H1 (cell line): ENCODE data around the gene PTPRD. TPM values are rescaled to one million over a fixed set of nuclear protein-coding genes. Genes with fewer than 3 reads are reported as not detected.

Source experiments
- CTCF ChIA-PET: fragments of 300-600 bp; sonication (Branson Sonifier 250); formaldehyde crosslinking; loops from one replicate; lab custom pipeline; 2021; ENCODE audit not compliant: partially characterized antibody; lab: Charles Lee
- POLR2A ChIA-PET: fragments of 300-600 bp; sonication (Branson Sonifier 250); formaldehyde crosslinking; loops from one replicate; lab custom pipeline; 2021; ENCODE audit warnings: inconsistent platforms; ENCODE audit not compliant: partially characterized antibody; lab: Charles Lee
- DNase-seq, 2 experiments: peaks; one replicate each; pipeline versions ENCODE4 v3.0.0 to v3.0.0-alpha.2; 2010 to 2022; ENCODE audit warnings: low spot score in 2 of 2, low read depth in 1 of 2, mixed read lengths in 1 of 2
- FAIRE-seq: peaks from 2 replicates; lab custom pipeline; 2011; peaks lifted over from hg19 to GRCh38; lab: Jason Lieb, UNC
- H2AFZ ChIP-seq: 2 replicates; pipeline ENCODE4 v1.8.1; 2012; ENCODE audit warnings: low read length, inconsistent platforms
- H2AK5ac ChIP-seq: 2 replicates; pipeline ENCODE4 v1.6.1; 2013; ENCODE audit warnings: low read depth, low read length
- H2BK120ac ChIP-seq: replicated peaks from 2 replicates; pipeline ENCODE3; 2013; ENCODE audit warnings: low read depth, low read length, inconsistent platforms
- H2BK12ac ChIP-seq: 2 replicates; pipeline ENCODE4 v1.6.1; 2013; ENCODE audit warnings: low read depth, low read length
- H2BK15ac ChIP-seq: 2 replicates; pipeline ENCODE4 v1.6.1; 2013; ENCODE audit warnings: low read length
- H2BK20ac ChIP-seq: 2 replicates; pipeline ENCODE4 v1.6.1; 2013; ENCODE audit warnings: low read length
- H2BK5ac ChIP-seq: 2 replicates; pipeline ENCODE4 v1.6.1; 2013; ENCODE audit warnings: low read depth, low read length
- H3K14ac ChIP-seq: 2 replicates; pipeline ENCODE4 v1.6.1; 2013; ENCODE audit warnings: inconsistent platforms; ENCODE audit not compliant: insufficient read length
- H3K18ac ChIP-seq: 2 replicates; pipeline ENCODE4 v1.6.1; 2013; ENCODE audit warnings: low read length; ENCODE audit errors: extremely low read depth
- H3K23ac ChIP-seq: 2 replicates; pipeline ENCODE4 v1.6.1; 2013; ENCODE audit warnings: inconsistent platforms; ENCODE audit not compliant: insufficient read length
- H3K23me2 ChIP-seq: 2 replicates; pipeline ENCODE4 v1.6.1; 2013; ENCODE audit warnings: low read depth, low read length
- H3K27ac ChIP-seq: 2 replicates; pipeline ENCODE4 v1.6.1; 2011; ENCODE audit warnings: low read depth, low read length, inconsistent platforms
- H3K27me3 ChIP-seq, 4 experiments: replicated peaks in 1 of 4; 1 replicate in 1 of 4; 2 replicates in 3 of 4; pipeline versions ENCODE4 v1.6.1 to v1.8.1; 2011 to 2013; ENCODE audit warnings: low read length in 3 of 4, mild to moderate bottlenecking in 3 of 4, inconsistent platforms in 2 of 4, mixed read lengths in 2 of 4, moderate library complexity in 1 of 4; ENCODE audit not compliant: control insufficient read depth in 3 of 4, insufficient read depth in 3 of 4; ENCODE audit errors: extremely low read depth in 1 of 4
- H3K36me3 ChIP-seq, 4 experiments: 2 replicates each; pipeline versions ENCODE4 v1.6.1 to v1.8.1; 2011 to 2013; ENCODE audit warnings: mild to moderate bottlenecking in 4 of 4, low read length in 3 of 4, moderate library complexity in 2 of 4, control low read depth in 1 of 4, inconsistent platforms in 1 of 4; ENCODE audit not compliant: insufficient read depth in 4 of 4, control insufficient read depth in 2 of 4
- H3K4ac ChIP-seq: replicated peaks from 2 replicates; pipeline ENCODE3; 2013; ENCODE audit warnings: low read length, low read depth, mixed read lengths, inconsistent platforms; ENCODE audit not compliant: insufficient read length
- H3K4me1 ChIP-seq, 4 experiments: replicated peaks in 1 of 4; 1 replicate in 1 of 4; 2 replicates in 3 of 4; pipeline versions ENCODE4 v1.6.1 to v1.8.1; 2011 to 2013; ENCODE audit warnings: low read length in 3 of 4, inconsistent platforms in 2 of 4, mixed read lengths in 1 of 4; ENCODE audit not compliant: insufficient read depth in 4 of 4, control insufficient read depth in 3 of 4
- H3K4me2 ChIP-seq, 2 experiments: 2 replicates each; pipeline versions ENCODE4 v1.6.1 to v1.8.1; 2011 to 2013; ENCODE audit warnings: low read depth in 2 of 2, low read length in 2 of 2, control low read depth in 1 of 2, inconsistent platforms in 1 of 2, mild to moderate bottlenecking in 1 of 2; ENCODE audit not compliant: insufficient read depth in 1 of 2
- H3K4me3 ChIP-seq, 4 experiments: fragments of 200-600, 300-600 bp in 1 of 4; sonication (generic), shearing (Covaris generic), sonication (Bioruptor Twin) in 1 of 4; 2 replicates each; pipeline versions ENCODE4 v1.5.1 to v1.8.1; 2011 to 2016; ENCODE audit warnings: low read length in 4 of 4, low read depth in 3 of 4, control low read depth in 2 of 4, inconsistent platforms in 2 of 4, mild to moderate bottlenecking in 2 of 4, mixed read lengths in 1 of 4, moderate library complexity in 1 of 4; ENCODE audit not compliant: insufficient read depth in 2 of 4; ENCODE audit errors: extremely low read depth in 1 of 4
- H3K56ac ChIP-seq: replicated peaks from 2 replicates; pipeline ENCODE3; 2013; ENCODE audit warnings: low read depth, mild to moderate bottlenecking, mixed read lengths, low read length, inconsistent platforms; ENCODE audit not compliant: insufficient read length
- H3K79me1 ChIP-seq: 2 replicates; pipeline ENCODE4 v1.6.1; 2013; ENCODE audit warnings: low read depth, low read length, control low read depth
- H3K79me2 ChIP-seq, 2 experiments: 2 replicates each; pipeline versions ENCODE4 v1.6.1 to v1.8.1; 2012 to 2013; ENCODE audit warnings: low read length in 2 of 2, mild to moderate bottlenecking in 2 of 2, inconsistent platforms in 1 of 2; ENCODE audit not compliant: insufficient read depth in 2 of 2, control insufficient read depth in 1 of 2
- H3K9ac ChIP-seq, 4 experiments: replicated peaks in 1 of 4; 1 replicate in 1 of 4; 2 replicates in 3 of 4; pipeline versions ENCODE4 v1.6.1 to v1.8.1; 2011 to 2013; ENCODE audit warnings: low read depth in 3 of 4, low read length in 3 of 4, control low read depth in 2 of 4, mild to moderate bottlenecking in 2 of 4, moderate library complexity in 2 of 4, inconsistent platforms in 1 of 4; ENCODE audit errors: extremely low read depth in 1 of 4
- H3K9me3 ChIP-seq, 2 experiments: 2 replicates each; pipeline versions ENCODE4 v1.6.1 to v1.8.1; 2012 to 2013; ENCODE audit warnings: mild to moderate bottlenecking in 2 of 2, moderate library complexity in 2 of 2, control low read depth in 1 of 2, inconsistent platforms in 1 of 2, low read depth in 1 of 2, low read length in 1 of 2, mixed read lengths in 1 of 2; ENCODE audit not compliant: insufficient read depth in 2 of 2
- H4K20me1 ChIP-seq, 2 experiments: replicated peaks in 1 of 2; 2 replicates each; pipeline versions ENCODE3 to v1.8.1; 2011 to 2013; ENCODE audit warnings: inconsistent platforms in 2 of 2, low read length in 2 of 2, mild to moderate bottlenecking in 1 of 2; ENCODE audit not compliant: insufficient read depth in 2 of 2, control insufficient read depth in 1 of 2
- H4K5ac ChIP-seq: 2 replicates; pipeline ENCODE4 v1.6.1; 2013; ENCODE audit warnings: low read length, low read depth, mixed read lengths, inconsistent platforms; ENCODE audit not compliant: insufficient read length
- H4K8ac ChIP-seq: 2 replicates; pipeline ENCODE4 v1.8.0; 2013; ENCODE audit warnings: mild to moderate bottlenecking, moderate library complexity, low read length, inconsistent platforms; ENCODE audit not compliant: insufficient read depth; ENCODE audit errors: extremely low read depth
- H4K91ac ChIP-seq: replicated peaks from 2 replicates; pipeline ENCODE3; 2013; ENCODE audit warnings: low read length, mixed read lengths, inconsistent platforms; ENCODE audit not compliant: insufficient read length
- CREB1 ChIP-seq: IDR thresholded peaks from 2 replicates; pipeline ENCODE4 v1.6.1; 2012; ENCODE audit warnings: inconsistent platforms
- KDM4A ChIP-seq: IDR thresholded peaks from one replicate; pipeline ENCODE4 v1.7.1; 2012; ENCODE audit warnings: low read depth, mild to moderate bottlenecking, moderate library complexity, low read length, inconsistent platforms; ENCODE audit not compliant: severe bottlenecking
- NANOG ChIP-seq: IDR thresholded peaks from 2 replicates; pipeline ENCODE4 v1.6.1; 2011; ENCODE audit warnings: low read length, low read depth, mild to moderate bottlenecking, inconsistent platforms; ENCODE audit not compliant: insufficient read depth, poor library complexity, severe bottlenecking
- POU5F1 ChIP-seq: IDR thresholded peaks from 2 replicates; pipeline ENCODE4 v1.6.1; 2011; ENCODE audit warnings: low read depth, mild to moderate bottlenecking, low read length, moderate library complexity
- RAD21 ChIP-seq, 2 experiments: IDR thresholded peaks in 1 of 2; conservative IDR thresholded peaks in 1 of 2; 2 replicates each; pipeline ENCODE4 v1.6.1; 2011; ENCODE audit warnings: low read depth in 2 of 2, low read length in 2 of 2, improper control_type of control experiment in 1 of 2, inconsistent platforms in 1 of 2, mild to moderate bottlenecking in 1 of 2, moderate library complexity in 1 of 2
- RXRA ChIP-seq: IDR thresholded peaks from 2 replicates; pipeline ENCODE4 v1.6.1; 2011; ENCODE audit warnings: low read depth, mild to moderate bottlenecking, low read length, moderate library complexity; ENCODE audit not compliant: insufficient read depth
- SP2 ChIP-seq: IDR thresholded peaks from 2 replicates; pipeline ENCODE4 v1.6.1; 2012; ENCODE audit warnings: mild to moderate bottlenecking, low read length, inconsistent platforms
- TEAD4 ChIP-seq: IDR thresholded peaks from 2 replicates; pipeline ENCODE4 v1.6.1; 2012; ENCODE audit warnings: low read depth, low read length, inconsistent platforms, mixed read lengths
- WGBS, 2 experiments: shearing (Covaris generic) in 1 of 2; methylation state at CpG; one replicate each; pipeline versions ENCODE4 v1.1.6 to v1.1.7; 2013 to 2015; ENCODE audit warnings: low lambda C conversion rate in 2 of 2, mixed read lengths in 2 of 2, inconsistent platforms in 1 of 2, low coverage in 1 of 2, missing lambda C conversion rate in 1 of 2; ENCODE audit not compliant: insufficient replicate concordance in 2 of 2, insufficient coverage in 1 of 2, insufficient read length in 1 of 2; ENCODE audit errors: extremely low coverage in 1 of 2, missing lambda C conversion rate in 1 of 2; 5-methylcytosine and 5-hydroxymethylcytosine counted together
- polyA plus RNA-seq, 7 experiments: library from polyadenylated mRNA; depleted of rRNA in 3 of 7; stranded (reverse) in 5 of 7; unstranded in 2 of 7; fragments of >200 nt in 5 of 7; fragments of 200-250 nt in 2 of 7; gene quantifications; 1 replicate in 5 of 7; 2 replicates in 1 of 7; 4 replicates in 1 of 7; pipeline versions ENCODE4 v1.2.1 to v1.2.3, GENCODE V29; 2011 to 2013; ENCODE audit warnings: missing spikeins in 2 of 7, mixed read lengths in 2 of 7
- total RNA-seq: library from RNA; stranded (reverse); fragmentation: NEBNext Ultra II Directional; extraction: Animal tissue kit (Norgen Biotek cat#: 25700); gene quantifications from 2 replicates; pipeline ENCODE4 v1.2.1, GENCODE V29; 2021

PTPRD gene
- total and polyA plus RNA-seq, 2 of the 8 experiments (the other 6 are each of a cell fraction or from before 2014, with no cell fraction given), result 17.2 to 77.0 TPM

- Histone ChIP-seq H3K79me2 (no peaks in the 10 kb centered on the region), H3K4me3 (no peak overlapping the region), H3K56ac (no peak overlapping the region), H4K20me1 (no peaks in the 10 kb centered on the region), H3K23me2 (no peaks in the 10 kb centered on the region), H2BK5ac (no peak overlapping the region), H3K27me3 (no peaks in the 10 kb centered on the region), H4K5ac (no peak overlapping the region), H2BK15ac (peak overlapping the region; percentile 36; the same call in 1 of the 2 replicates), H4K91ac (peak overlapping the region; percentile 29), H4K8ac (no peak overlapping the region), H2BK120ac (no peak overlapping the region), H3K36me3 (no peaks in the 10 kb centered on the region), H2BK12ac (peak overlapping the region; percentile 6; the same call in 1 of the 2 replicates), H3K4me2 (no peak overlapping the region; a peak in 1 of 4 replicates), H3K27ac (peak overlapping the region; percentile 34; the same call in 1 of the 2 replicates), H3K4me1 (peaks cover 0 to 12% (median 8%) of the 10 kb centered on the region in 4 experiments; a peak in 5 of 7 replicates), H2AFZ (peak overlapping the region; percentile 92; the same call in 1 of the 2 replicates), H3K9me3 (no peaks in the 10 kb centered on the region; a peak in 1 of 4 replicates), H2BK20ac (0 out of 2 replicates have a peak overlapping the region, but pooled peaks have one; percentile 64), H3K9ac (no peak overlapping the region), H3K23ac (no peak overlapping the region), H3K14ac (no peak overlapping the region), H2AK5ac (no peak overlapping the region), H3K4ac (no peak overlapping the region), H3K79me1 (no peaks in the 10 kb centered on the region), H3K18ac (no peak overlapping the region; the same call in 1 of the 2 replicates)
- no peak for TF ChIP-seq RAD21 (IDR thresholded peaks at IDR 0.05 in 1 of 2, conservative IDR thresholded peaks at IDR 0.05 in 1 of 2; ENCODE audit: low read depth in 2 of 2, low read length in 2 of 2)
- TF ChIP-seq SP2, result no peak
- TF ChIP-seq KDM4A, result no peak
- TF ChIP-seq NANOG, result no peak
- TF ChIP-seq RXRA, result no peak
- TF ChIP-seq POU5F1, result no peak
- TF ChIP-seq CREB1, result no peak
- TF ChIP-seq TEAD4, result no peak
- ChIA-PET CTCF (no interaction called here), POLR2A (no interaction called here)
- DNase-seq, result no peak
- 88% methylated on average over 8 of the region's 8 CpGs; no CpG with 5 or more reads in 1 of the 2 experiments for WGBS, 2 experiments
- no peak for FAIRE-seq
Measured at GRCh38 chr9:9523476-9524139, 1089.2 kb downstream of the PTPRD start.
